NOMO-1 treated with dmso at 0.1 percent for 144 hours (cell line): ENCODE measurements around the gene ADISSP.

Experiments used
- DNase-seq: peaks from one replicate; lab custom pipeline; 2025; ENCODE audit not compliant: unreplicated experiment; lab: John Stamatoyannopoulos, UW

ADISSP gene

DNA sequence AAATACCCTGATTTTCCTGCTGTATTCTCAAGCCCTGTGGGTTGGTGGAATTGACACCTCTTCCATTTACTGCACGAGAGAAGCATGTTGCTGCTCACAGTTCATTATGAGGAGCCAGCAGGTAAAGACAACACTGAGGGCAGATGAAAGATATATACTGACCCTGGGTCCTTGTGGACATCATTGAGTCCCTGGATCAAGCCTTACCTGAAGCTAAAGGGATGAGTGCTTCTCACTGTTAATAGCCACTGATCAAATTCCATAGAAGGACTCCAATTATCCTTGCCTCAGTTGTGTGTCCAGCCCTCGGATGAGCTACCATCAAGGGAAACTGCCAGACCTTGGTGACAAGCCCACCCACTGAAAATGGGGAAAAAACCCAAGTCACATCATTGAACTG, 47.5 kb downstream of the ADISSP start:
- no peak for DNase-seq

DNA sequence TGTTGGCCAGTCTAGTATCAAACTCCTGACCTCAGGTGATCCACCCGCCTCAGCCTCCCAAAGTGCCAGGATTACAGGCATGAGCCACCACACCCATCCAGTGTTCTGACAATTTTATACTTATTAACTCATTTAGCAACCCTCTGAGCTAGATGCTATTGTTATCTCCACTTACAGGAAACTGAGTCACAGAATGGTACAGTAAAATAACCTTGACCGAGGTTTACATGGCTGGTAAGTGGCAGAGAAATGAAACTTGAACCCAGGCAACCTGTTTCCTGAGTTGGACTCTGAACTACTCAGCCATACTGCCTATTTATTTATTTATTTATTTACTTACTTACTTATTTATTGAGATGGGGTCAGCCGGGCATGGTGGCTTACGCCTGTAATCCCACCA, 48.5 kb downstream of the ADISSP start:
- no peak for DNase-seq

DNA sequence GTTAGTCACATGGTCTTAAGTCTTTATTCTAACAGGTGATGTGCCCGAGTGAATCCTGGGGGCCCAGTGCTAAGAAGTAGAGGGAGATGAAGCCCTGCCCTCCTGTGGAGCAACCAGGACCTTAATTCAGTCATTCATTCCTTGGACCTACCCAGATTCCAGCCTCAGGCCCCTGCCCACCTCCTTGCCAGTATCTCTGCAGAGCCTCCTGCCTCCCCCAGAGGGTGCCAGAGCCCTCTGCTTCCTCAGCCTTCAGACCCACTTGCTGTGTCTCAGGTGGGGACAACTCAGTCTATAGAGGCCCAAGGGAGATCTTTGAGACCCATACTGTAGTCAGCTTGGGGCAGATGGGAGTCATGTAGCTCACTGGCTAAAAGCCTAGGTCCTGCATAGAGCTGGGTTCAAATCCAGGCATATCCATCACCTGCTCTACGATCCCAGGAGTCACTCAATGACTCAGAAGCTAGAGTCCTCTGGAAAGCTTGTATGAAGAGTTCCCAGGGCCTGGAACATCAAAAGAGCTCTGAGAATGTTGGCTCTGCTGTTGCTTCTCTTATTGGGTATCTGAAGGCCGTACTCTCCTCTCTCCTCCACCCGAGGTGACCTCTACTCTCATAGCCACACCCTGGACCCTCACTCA, 51.2 kb downstream of the ADISSP start:
- DNase-seq = no peak

DNA sequence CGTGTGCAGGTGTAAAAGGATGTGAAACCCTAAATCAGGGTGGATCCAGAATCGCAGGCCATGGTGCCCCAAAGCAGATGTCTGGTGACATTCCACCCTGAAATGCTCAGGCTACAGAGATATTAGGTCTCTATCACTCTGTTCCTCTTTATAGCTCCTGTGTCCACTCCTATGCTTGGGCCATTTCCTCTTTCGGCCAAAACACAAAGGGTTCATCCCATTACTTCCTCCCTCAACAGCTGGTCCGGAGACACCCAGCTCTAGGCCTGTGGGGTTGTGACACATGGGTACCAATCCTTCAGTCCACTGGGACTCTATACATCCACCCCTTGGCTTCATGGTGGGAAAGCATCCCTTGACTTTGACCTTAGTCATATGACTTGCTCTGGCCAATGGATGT, 53.5 kb downstream of the ADISSP start:
- peak; percentile 4 for DNase-seq

DNA sequence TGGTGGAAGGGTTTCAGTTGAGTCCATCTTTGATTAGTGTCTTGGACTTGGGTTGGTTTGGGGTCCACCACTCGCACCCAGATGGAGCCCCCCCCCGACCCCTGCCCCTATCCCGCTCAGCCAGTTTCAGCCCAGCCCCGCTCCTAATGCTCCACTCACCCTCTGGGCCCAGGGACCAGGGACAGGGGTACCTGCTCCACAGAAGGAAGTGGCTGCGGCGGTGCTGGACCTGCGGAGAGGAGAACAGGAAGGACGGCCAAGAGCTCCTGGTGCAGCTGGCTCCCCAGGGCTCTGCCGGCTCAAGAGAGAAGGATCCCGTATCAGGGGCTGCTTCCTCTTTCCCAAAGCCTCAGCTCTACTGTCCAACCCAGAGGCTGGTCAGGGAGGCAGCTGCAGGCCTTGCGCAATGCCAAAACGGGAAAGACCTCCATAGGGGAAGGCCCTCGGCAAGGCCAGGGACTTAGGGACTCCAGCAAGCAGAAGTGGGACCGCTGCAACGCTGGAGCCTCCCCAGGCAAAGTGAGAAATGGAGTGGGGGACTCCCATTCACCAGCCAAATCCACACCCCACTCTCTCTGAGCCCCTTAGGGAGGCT, 55.2 kb downstream of the ADISSP start, which contains the start of gene SIGLEC1:
TSS of gene SIGLEC1 (minus strand) at position 322 of the 595 bp plus-strand sequence. CDS start 5,472 bp downstream, outside the sequence.
- peak; percentile 84 for DNase-seq

DNA sequence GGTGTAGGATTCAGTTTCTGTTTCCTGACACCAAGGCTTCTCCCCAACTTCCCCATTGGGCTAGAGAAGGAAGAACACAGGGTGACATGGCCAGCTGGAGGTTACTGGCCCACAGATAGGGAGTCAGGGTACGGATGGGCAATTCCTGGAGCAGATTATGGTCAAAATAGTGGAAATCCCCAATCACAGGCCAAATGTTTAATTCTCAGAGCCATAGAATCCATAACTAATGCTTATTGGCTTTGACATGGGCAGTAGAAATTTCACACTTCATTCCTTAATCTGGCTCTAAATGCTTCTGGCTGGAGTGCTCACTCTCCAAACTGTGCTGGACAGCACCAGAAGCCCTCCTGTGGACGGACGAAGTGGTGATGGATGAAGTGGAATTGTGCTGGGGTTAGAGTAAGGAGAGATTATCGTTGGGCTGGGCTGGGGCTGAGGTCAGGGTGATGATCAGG, 56.0 kb downstream of the ADISSP start:
- DNase-seq = no peak

DNA sequence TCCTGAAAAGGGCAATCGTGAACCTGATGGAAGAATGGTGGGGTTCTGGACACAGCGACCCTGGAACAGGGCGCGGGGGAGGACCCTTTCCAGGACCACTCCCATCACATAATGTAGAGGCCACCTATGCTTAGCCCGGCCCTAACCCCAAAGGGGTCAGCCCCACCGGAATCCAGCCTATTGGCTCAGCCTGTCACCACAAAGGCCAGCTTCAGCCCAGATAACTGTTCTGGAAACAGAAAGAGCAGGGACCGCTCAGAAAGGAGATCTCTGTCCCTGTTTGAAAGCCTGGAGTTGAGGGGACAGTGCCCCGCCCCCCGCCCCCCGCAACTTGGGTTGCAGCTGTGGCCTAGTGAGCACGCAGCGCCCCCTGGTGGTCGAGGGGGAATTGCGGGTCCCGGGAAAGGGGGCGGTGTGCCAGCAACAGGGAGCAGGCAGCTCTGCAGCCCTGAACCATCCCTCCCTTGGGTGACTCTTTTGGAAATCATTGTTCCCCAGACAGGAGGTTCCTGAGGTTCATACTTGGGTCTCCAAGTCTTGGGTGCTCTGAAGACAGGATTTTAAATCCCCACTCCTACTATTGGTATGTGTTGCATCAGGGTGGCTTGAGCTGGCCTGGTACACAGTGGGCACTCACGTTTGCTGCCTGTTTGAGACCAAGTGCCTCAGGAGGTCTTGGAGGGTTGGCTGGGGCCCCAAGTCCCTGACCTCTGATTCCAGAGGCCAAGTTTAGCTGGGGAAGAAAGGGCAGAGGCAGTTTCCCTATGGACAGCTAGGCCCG, 56.7 kb downstream of the ADISSP start:
- DNase-seq = peak; percentile 11

DNA sequence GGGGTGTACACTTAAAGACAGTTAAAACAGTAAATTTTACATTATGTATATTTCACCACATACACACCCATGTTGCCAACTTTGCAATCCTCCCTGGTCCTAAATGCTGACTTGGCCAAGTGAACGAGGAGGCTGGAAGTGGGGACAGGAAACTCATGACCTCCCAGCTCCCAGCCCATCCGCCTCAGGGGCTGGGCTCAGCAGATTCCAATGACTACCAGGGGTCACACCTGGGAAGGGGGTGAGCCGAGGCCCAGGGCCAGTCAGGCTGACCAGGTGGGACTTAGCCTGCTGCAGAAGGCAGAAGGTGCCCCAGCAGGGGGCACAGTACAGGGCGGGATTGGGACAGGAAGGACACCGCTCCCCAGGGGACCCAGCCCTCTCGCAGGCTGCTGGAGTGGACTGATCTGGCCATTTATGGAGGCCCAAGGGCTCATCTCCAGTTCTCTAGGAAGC, 57.5 kb downstream of the ADISSP start:
- DNase-seq = no peak

DNA sequence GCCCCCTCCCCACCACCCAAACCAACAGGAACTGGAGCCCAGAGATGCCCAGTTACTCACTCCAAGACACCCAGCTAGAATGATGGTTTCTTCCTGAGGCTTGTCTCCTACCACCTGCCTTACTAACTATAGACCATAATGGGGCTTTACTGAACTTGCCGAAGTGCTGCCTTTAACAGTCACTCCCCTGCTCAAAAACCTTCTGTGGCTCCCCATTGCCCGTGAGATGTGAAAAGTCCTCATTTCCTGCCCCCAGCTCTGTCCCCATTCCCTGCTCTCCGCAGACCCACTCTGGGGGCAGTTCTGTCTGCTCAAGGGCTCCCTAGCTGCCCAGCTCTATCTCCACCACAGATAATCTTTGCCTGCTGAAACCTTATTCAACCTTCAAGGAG, 60.0 kb downstream of the ADISSP start:
- no peak for DNase-seq

DNA sequence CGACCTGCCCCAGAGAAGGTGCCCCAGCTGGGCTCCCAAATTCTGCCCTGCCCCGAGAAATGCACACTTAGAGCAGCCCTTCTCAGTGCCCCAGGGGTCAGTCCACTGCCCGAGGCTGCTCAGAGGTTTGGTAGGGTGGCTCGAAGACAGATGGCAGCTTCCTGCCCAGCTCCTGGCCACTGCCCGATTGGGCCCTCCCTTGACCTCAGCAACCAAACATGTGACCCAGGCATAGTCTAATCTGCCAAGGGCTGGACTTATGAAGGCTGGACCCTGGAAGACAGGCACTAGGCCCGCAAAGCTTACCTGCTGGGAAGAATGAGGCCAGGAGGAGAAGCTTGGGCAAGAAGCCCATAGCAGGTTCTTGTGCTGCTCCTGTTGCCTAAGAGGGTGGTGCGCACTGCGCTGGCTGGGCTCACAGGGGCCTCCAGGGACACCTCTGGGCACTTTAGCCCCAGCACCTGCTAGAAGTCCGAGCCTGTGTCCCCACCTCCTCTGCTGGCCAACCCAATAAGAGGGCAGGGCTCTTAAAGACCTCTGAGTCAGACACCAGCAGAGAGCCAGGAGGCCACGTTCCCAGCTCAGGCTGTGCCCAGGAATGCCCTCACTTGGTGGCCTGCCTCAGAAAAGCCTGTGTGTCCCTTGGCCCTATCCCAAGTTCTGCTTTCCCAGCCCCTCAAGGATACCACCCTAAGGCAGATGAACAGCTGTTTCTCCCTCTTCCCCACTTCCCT, 60.6 kb downstream of the ADISSP start:
- no peak for DNase-seq

DNA sequence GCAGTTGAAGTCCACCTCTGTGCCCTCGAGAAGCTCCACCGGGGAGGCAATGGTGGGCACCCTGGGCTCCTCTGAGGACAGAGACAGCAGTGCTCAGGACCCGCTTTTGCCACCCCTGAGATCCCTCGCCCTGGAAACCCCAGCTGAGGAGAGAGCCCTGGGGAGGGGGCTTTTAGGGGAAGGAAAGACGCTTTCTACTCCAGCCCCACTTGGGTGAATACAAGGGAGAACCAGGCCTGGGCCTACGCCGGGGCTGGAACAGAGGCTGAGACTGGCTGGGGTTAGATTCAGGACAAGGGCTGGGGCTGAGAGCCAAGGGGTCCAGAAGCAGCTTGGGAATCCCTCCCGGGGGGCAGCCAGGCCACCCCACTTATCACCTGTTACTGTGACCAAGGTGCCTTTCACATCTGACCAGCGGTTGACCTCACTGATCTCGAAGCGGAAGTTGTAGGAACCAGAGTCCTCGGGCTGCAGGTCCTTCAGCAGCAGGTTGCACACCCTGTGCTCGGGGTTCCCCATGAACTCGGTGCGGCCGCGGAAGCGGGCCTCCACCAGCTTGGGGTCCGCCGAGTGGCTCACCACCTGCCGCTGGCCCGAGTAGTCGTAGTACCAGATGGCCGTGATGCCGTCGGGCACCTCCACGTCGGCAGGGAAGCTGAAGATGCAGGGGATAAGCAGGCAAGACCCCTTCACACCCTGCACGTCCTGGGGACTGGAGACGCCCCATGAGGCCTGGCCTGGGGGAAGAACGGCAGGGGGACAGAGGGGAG, 61.4 kb downstream of the ADISSP start:
- DNase-seq = no peak

DNA sequence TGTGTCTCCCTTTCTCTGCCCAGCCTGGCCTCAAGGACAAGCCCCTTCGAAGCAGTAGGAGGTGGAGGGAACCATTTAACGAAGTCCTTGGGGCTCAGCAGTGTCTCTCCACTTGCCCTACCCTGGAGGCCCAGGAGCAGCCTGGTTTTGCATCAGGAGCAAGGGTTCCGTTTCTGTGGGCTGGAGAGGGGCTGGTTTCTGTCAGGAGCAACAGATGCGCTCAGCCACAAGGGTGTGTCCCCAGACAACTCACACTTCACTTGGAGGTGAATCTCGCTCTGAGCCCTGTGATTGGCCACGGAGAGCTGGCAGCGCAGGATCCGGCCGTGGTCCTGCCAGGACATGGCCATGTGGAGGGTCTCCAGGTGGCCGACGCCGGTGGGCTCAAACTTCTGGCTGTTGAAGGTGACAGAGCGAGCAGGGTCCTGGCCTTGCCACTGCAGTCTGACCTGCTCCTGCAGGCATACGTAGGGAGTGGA, 62.0 kb downstream of the ADISSP start:
- no peak for DNase-seq

DNA sequence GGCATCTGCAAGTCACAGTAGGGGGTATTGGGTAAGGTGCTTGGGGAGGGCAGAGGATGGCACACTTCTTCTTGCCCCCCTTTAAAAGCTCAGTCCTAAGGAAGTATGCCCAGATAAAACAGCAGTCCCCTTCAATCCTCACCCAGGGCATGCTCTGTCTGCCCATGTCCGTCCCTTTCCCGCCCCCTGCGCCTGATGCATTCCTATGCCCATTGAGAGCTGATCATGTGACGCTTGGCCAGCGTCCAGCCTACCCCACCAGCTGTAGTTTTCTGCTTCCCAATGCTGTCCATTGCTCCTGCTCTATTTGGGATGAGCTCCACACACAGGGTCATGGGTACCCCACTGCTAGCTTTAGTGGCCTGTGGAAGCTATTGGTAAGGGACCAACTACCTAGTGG, 63.5 kb downstream of the ADISSP start:
- no peak for DNase-seq
